ENCODE measurements around the gene CRB2.
A peak's percentile ranks its signal among the peaks of the same experiment; 100 is the strongest.

CRB2 gene

DNA sequence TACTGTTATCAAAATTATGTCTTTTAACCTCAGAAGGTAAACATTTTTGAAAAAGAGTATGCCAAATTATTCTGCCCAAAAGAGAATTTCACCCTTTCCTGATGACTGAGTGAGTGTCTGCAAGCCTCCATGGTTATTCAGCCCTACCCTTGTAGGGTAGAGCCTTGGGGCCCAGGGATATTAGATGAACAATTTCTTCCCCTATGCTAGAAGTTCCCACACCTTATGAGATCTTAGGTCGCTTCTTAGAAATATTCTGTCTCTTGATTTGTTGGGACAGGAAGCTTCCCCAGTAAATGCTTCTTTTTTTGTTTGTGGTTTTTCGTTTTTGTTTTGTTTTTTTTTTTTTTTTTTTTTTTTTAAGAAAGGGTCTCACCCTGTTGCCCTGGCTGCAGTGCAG, 3.1 kb downstream of the CRB2 start:
- FAIRE-seq = no peak

GRCh38 chr9:123359546-123359945, 3.5 kb downstream of the CRB2 start:
- DNase-seq (ENCODE audit: insufficient read length, low spot score) = no peak
- FAIRE-seq = no peak
- no peak for TF ChIP-seq POLR2A (IDR thresholded peaks at IDR 0.05; ENCODE audit: low read depth, low read length)

More for the DNA sequence above, 3.1 kb downstream of the CRB2 start:
- TF ChIP-seq POLR2A (IDR thresholded peaks at IDR 0.05; ENCODE audit: low read depth, low read length) = no peak
- DNase-seq (ENCODE audit: insufficient read length, low spot score) = no peak

- DNase-seq (ENCODE audit: insufficient read length, low spot score) (no peak), FAIRE-seq (no peak)
- no peak for TF ChIP-seq POLR2A (IDR thresholded peaks at IDR 0.05; ENCODE audit: low read depth, low read length)
These were observed 4.4 kb downstream of the CRB2 start for GRCh38 chr9:123360161-123361085.

GRCh38 chr9:123361086-123361730, 5.2 kb downstream of the CRB2 start:
- FAIRE-seq (no peak), DNase-seq (ENCODE audit: insufficient read length, low spot score) (no peak)
- TF ChIP-seq POLR2A (IDR thresholded peaks at IDR 0.05; ENCODE audit: low read depth, low read length) = no peak

GRCh38 chr9:123361731-123362510, 5.9 kb downstream of the CRB2 start:
- no peak for TF ChIP-seq POLR2A (IDR thresholded peaks at IDR 0.05; ENCODE audit: low read depth, low read length)
- FAIRE-seq (no peak), DNase-seq (ENCODE audit: insufficient read length, low spot score) (no peak)

- no peak for DNase-seq (ENCODE audit: insufficient read length, low spot score)
- no peak for TF ChIP-seq POLR2A (IDR thresholded peaks at IDR 0.05; ENCODE audit: low read depth, low read length)
- FAIRE-seq = no peak
These were observed 6.9 kb downstream of the CRB2 start for GRCh38 chr9:123362856-123363255.

DNA sequence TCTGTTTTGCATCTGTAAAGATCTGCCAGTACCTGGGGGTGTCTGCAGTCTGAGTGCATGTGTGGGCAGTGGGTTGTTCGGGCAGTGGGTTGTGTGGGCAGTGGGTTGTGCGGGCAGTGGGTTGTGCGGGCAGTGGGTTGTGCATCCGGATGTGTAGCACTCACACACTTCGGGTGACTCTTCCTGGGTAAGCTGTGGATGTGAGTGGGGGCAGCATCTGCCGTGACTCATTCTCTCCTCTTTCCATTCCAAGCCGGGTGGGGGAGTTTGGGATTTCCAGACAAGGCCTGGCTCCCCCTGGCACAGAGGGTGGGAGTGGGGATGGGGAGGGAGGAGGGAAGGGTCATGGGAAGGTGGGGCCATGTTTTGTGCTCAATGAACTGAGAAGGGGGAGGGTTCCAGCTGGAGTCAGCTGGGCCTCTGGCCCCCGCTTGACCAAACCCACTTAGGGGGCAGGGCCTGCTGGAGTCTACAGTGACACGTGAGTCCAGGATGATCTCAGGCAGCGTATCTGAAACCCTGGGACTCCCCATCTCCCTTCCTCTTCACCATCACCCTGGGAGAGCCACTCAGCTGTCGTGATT, 8.3 kb downstream of the CRB2 start:
- DNase-seq (ENCODE audit: insufficient read length, low spot score) (peak; percentile 89), FAIRE-seq (no peak)
- no peak for TF ChIP-seq POLR2A (IDR thresholded peaks at IDR 0.05; ENCODE audit: low read depth, low read length)

- FAIRE-seq = no peak
- no peak for TF ChIP-seq POLR2A (IDR thresholded peaks at IDR 0.05; ENCODE audit: low read depth, low read length)
- peak; percentile 83 for DNase-seq (ENCODE audit: insufficient read length, low spot score)
These were observed 9.4 kb downstream of the CRB2 start for GRCh38 chr9:123365287-123365880.

- TF ChIP-seq POLR2A (IDR thresholded peaks at IDR 0.05; ENCODE audit: low read depth, low read length) = no peak
- DNase-seq (ENCODE audit: insufficient read length, low spot score) (no peak), FAIRE-seq (no peak)
These were observed 10.0 kb downstream of the CRB2 start for GRCh38 chr9:123365881-123366528.

GRCh38 chr9:123368023-123368422, 12.0 kb downstream of the CRB2 start:
- FAIRE-seq (no peak), DNase-seq (ENCODE audit: insufficient read length, low spot score) (peak; percentile 75)

GRCh38 chr9:123368536-123369153, 12.6 kb downstream of the CRB2 start:
- DNase-seq (ENCODE audit: insufficient read length, low spot score) (no peak), FAIRE-seq (no peak)
- no peak for TF ChIP-seq POLR2A (IDR thresholded peaks at IDR 0.05; ENCODE audit: low read depth, low read length)

More at GRCh38 chr9:123368023-123368422, 12.0 kb downstream of the CRB2 start:
- no peak for TF ChIP-seq POLR2A (IDR thresholded peaks at IDR 0.05; ENCODE audit: low read depth, low read length)

DNA sequence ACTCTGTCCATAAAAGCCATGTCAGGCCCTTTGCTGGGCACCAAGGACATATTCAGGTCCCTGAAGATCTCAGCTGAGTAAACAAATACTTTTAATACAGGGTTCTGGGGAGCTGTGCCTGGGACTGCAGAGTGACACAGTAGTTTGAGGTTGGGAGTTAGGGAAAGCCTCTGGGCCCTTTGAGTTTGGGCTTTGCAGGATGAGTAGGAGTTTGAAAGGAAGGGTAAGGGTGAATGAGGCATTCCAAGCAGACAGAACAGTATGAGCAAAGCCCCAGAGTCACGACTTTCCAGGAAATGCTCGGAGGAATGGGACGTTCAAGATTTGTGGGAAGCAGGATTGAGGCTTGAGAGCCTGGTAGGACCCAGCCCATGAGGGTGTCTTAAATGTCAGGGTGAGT, 13.3 kb downstream of the CRB2 start:
- no peak for DNase-seq (ENCODE audit: insufficient read length, low spot score)
- FAIRE-seq = no peak
- no peak for TF ChIP-seq POLR2A (IDR thresholded peaks at IDR 0.05; ENCODE audit: low read depth, low read length)
